ENCODE results near the gene LRRC15.

The LRRC15 gene

GRCh38 chr3:194350726-194351071 lies 18.8 kb downstream of the LRRC15 start:
- no peak overlapping the region for H3K4me3 ChIP-seq (ENCODE audit: low read length)

DNA sequence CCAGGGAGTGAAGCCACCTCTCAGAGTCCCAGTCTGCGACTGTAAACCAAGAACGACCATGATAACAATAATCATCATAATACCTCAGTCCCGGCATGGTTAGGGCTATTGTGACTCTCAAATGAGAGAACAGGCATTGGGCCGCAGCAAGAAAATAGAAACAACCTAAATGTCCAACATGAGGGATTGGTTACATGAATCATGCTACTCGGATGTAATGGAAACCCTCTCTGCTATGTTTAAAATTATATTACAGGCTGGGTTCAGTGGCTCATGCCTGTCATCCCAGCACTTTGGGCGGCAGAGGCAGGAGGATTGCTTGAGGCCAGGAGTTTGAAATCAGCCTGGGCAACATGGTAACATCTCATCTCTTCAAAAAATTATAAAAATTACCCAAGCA lies 21.2 kb downstream of the LRRC15 start:
- Histone ChIP-seq H3K4me3 (ENCODE audit: low read length) (no peak overlapping the region), H3K27me3 (ENCODE audit: control insufficient read depth, insufficient read depth, low read length) (no peaks in the 10 kb centered on the region), H3K9ac (ENCODE audit: low read length) (no peak overlapping the region)

More at GRCh38 chr3:194350726-194351071, 18.8 kb downstream of the LRRC15 start:
- H3K36me3 ChIP-seq (ENCODE audit: control insufficient read depth, insufficient read depth, low read length): no peaks in the 10 kb centered on the region
- H3K27me3 ChIP-seq (ENCODE audit: control insufficient read depth, insufficient read depth, low read length): no peaks in the 10 kb centered on the region
- no peak overlapping the region for H3K27ac ChIP-seq (ENCODE audit: low read depth, low read length)
- no peak overlapping the region for H3K9ac ChIP-seq (ENCODE audit: low read length)
- H3K4me1 ChIP-seq (ENCODE audit: control insufficient read depth, insufficient read depth, low read length): no peaks in the 10 kb centered on the region

GRCh38 chr3:194346621-194347020 lies 22.9 kb downstream of the LRRC15 start:
- Histone ChIP-seq H3K36me3 (ENCODE audit: control insufficient read depth, insufficient read depth, low read length) (no peaks in the 10 kb centered on the region), H3K4me3 (ENCODE audit: low read length) (no peak overlapping the region), H3K4me1 (ENCODE audit: control insufficient read depth, insufficient read depth, low read length) (no peaks in the 10 kb centered on the region), H3K9ac (ENCODE audit: low read length) (no peak overlapping the region), H3K27me3 (ENCODE audit: control insufficient read depth, insufficient read depth, low read length) (no peaks in the 10 kb centered on the region), H3K27ac (ENCODE audit: low read depth, low read length) (no peak overlapping the region)

More for the DNA sequence above, 21.2 kb downstream of the LRRC15 start:
- Histone ChIP-seq H3K4me1 (ENCODE audit: control insufficient read depth, insufficient read depth, low read length) (no peaks in the 10 kb centered on the region), H3K27ac (ENCODE audit: low read depth, low read length) (no peak overlapping the region), H3K36me3 (ENCODE audit: control insufficient read depth, insufficient read depth, low read length) (no peaks in the 10 kb centered on the region)

- no peaks in the 10 kb centered on the region for H3K4me1 ChIP-seq (ENCODE audit: control insufficient read depth, insufficient read depth, low read length)
- no peaks in the 10 kb centered on the region for H3K36me3 ChIP-seq (ENCODE audit: control insufficient read depth, insufficient read depth, low read length)
- no peak overlapping the region for H3K27ac ChIP-seq (ENCODE audit: low read depth, low read length)
- no peak overlapping the region for H3K4me3 ChIP-seq (ENCODE audit: low read length)
- no peak overlapping the region for H3K9ac ChIP-seq (ENCODE audit: low read length)
- no peaks in the 10 kb centered on the region for H3K27me3 ChIP-seq (ENCODE audit: control insufficient read depth, insufficient read depth, low read length)
These were observed 23.5 kb downstream of the LRRC15 start for GRCh38 chr3:194346035-194346434.

GRCh38 chr3:194344012-194344411 lies 25.5 kb downstream of the LRRC15 start:
- Histone ChIP-seq H3K27me3 (ENCODE audit: control insufficient read depth, insufficient read depth, low read length) (no peaks in the 10 kb centered on the region), H3K27ac (ENCODE audit: low read depth, low read length) (no peak overlapping the region), H3K4me3 (ENCODE audit: low read length) (no peak overlapping the region), H3K36me3 (ENCODE audit: control insufficient read depth, insufficient read depth, low read length) (no peaks in the 10 kb centered on the region), H3K4me1 (ENCODE audit: control insufficient read depth, insufficient read depth, low read length) (no peaks in the 10 kb centered on the region), H3K9ac (ENCODE audit: low read length) (no peak overlapping the region)

DNA sequence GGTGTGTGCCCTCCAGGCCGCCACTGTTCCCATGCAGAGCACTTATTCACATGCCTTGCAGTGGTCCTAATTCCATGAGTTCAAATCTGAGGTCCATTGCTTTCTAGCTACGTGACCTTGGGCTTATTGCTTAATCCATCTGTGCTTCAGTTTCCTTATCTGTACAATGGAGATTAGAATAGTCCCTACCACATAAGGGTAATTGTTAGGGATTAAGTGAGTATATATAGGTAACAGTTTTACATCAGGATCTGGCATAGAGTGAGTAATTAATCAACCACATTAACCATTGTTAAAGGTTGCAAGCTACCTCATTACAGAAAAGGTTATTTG lies 26.0 kb downstream of the LRRC15 start:
- Histone ChIP-seq H3K27ac (ENCODE audit: low read depth, low read length) (no peak overlapping the region), H3K9ac (ENCODE audit: low read length) (no peak overlapping the region), H3K4me3 (ENCODE audit: low read length) (no peak overlapping the region), H3K27me3 (ENCODE audit: control insufficient read depth, insufficient read depth, low read length) (no peaks in the 10 kb centered on the region), H3K4me1 (ENCODE audit: control insufficient read depth, insufficient read depth, low read length) (no peaks in the 10 kb centered on the region), H3K36me3 (ENCODE audit: control insufficient read depth, insufficient read depth, low read length) (no peaks in the 10 kb centered on the region)

DNA sequence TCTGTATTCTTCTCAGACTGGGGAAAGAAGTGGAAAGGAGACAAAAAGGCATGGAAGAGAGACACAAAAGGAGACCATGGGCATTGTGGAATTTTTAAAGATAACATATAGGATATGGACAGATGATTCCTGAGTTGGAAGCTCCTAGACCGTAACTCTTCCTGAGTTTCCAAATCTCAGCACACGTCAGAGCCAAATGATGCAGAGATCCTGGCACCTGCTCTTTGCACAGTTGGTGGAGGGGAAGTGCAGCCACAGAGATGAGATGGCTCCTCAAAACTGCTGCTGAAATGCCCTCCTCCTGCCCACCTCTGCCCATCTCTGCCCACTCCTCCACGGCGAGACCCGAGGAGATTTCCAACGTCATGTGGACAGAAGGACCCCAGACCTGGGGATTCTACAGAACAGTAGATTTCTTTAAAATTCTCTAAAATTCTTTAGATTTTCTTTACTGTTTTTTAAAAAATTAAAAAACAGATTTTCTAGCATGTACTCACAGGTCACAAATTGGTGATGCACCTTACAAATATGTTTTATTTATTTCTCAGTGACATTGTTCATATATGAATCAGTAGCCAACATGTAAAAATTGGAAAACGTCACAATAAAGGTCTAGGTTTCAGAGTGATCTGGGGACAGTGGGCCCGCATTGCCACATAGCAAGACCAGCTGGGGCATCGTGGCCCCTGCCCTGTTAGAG lies 26.5 kb downstream of the LRRC15 start:
- Histone ChIP-seq H3K36me3 (ENCODE audit: control insufficient read depth, insufficient read depth, low read length) (no peaks in the 10 kb centered on the region), H3K4me1 (ENCODE audit: control insufficient read depth, insufficient read depth, low read length) (no peaks in the 10 kb centered on the region), H3K27me3 (ENCODE audit: control insufficient read depth, insufficient read depth, low read length) (no peaks in the 10 kb centered on the region), H3K9ac (ENCODE audit: low read length) (no peak overlapping the region), H3K27ac (ENCODE audit: low read depth, low read length) (no peak overlapping the region), H3K4me3 (ENCODE audit: low read length) (no peak overlapping the region)

- Histone ChIP-seq H3K9ac (ENCODE audit: low read length) (no peak overlapping the region), H3K27ac (ENCODE audit: low read depth, low read length) (no peak overlapping the region), H3K4me3 (ENCODE audit: low read length) (no peak overlapping the region), H3K36me3 (ENCODE audit: control insufficient read depth, insufficient read depth, low read length) (no peaks in the 10 kb centered on the region), H3K27me3 (ENCODE audit: control insufficient read depth, insufficient read depth, low read length) (no peaks in the 10 kb centered on the region), H3K4me1 (ENCODE audit: control insufficient read depth, insufficient read depth, low read length) (no peaks in the 10 kb centered on the region)
These were observed 28.7 kb downstream of the LRRC15 start for GRCh38 chr3:194340757-194341400.

- H3K27me3 ChIP-seq (ENCODE audit: control insufficient read depth, insufficient read depth, low read length): no peaks in the 10 kb centered on the region
- H3K36me3 ChIP-seq (ENCODE audit: control insufficient read depth, insufficient read depth, low read length): no peaks in the 10 kb centered on the region
- H3K4me1 ChIP-seq (ENCODE audit: control insufficient read depth, insufficient read depth, low read length): no peaks in the 10 kb centered on the region
- no peak overlapping the region for H3K27ac ChIP-seq (ENCODE audit: low read depth, low read length)
- H3K9ac ChIP-seq (ENCODE audit: low read length): no peak overlapping the region
- no peak overlapping the region for H3K4me3 ChIP-seq (ENCODE audit: low read length)
These were observed 29.7 kb downstream of the LRRC15 start for GRCh38 chr3:194339840-194340239.

GRCh38 chr3:194339356-194339755 lies 30.2 kb downstream of the LRRC15 start:
- Histone ChIP-seq H3K4me1 (ENCODE audit: control insufficient read depth, insufficient read depth, low read length) (no peaks in the 10 kb centered on the region), H3K36me3 (ENCODE audit: control insufficient read depth, insufficient read depth, low read length) (no peaks in the 10 kb centered on the region), H3K27ac (ENCODE audit: low read depth, low read length) (no peak overlapping the region), H3K27me3 (ENCODE audit: control insufficient read depth, insufficient read depth, low read length) (no peaks in the 10 kb centered on the region), H3K9ac (ENCODE audit: low read length) (no peak overlapping the region), H3K4me3 (ENCODE audit: low read length) (no peak overlapping the region)

GRCh38 chr3:194337965-194338753 lies 31.4 kb downstream of the LRRC15 start:
- H3K4me3 ChIP-seq (ENCODE audit: low read length): no peak overlapping the region
- H3K27ac ChIP-seq (ENCODE audit: low read depth, low read length): no peak overlapping the region
- peaks cover 2% of the 10 kb centered on the region for H3K27me3 ChIP-seq (ENCODE audit: control insufficient read depth, insufficient read depth, low read length)
- no peak overlapping the region for H3K9ac ChIP-seq (ENCODE audit: low read length)
- H3K36me3 ChIP-seq (ENCODE audit: control insufficient read depth, insufficient read depth, low read length): no peaks in the 10 kb centered on the region
- no peaks in the 10 kb centered on the region for H3K4me1 ChIP-seq (ENCODE audit: control insufficient read depth, insufficient read depth, low read length)

GRCh38 chr3:194336601-194337355 lies 32.8 kb downstream of the LRRC15 start:
- Histone ChIP-seq H3K36me3 (ENCODE audit: control insufficient read depth, insufficient read depth, low read length) (no peaks in the 10 kb centered on the region), H3K27me3 (ENCODE audit: control insufficient read depth, insufficient read depth, low read length) (peaks cover 3% of the 10 kb centered on the region), H3K4me1 (ENCODE audit: control insufficient read depth, insufficient read depth, low read length) (no peaks in the 10 kb centered on the region), H3K27ac (ENCODE audit: low read depth, low read length) (no peak overlapping the region), H3K9ac (ENCODE audit: low read length) (no peak overlapping the region), H3K4me3 (ENCODE audit: low read length) (no peak overlapping the region)
